Stomach smooth muscle (tissue), 2 donors: Measurements from ENCODE around the gene CACNA2D4.

Experiments
- H3K27ac ChIP-seq: one replicate; pipeline ENCODE4 v1.7.0; 2013; ENCODE audit warnings: mild to moderate bottlenecking, low read length, inconsistent platforms
- H3K27me3 ChIP-seq, 2 donors: one replicate each; pipeline ENCODE4 v1.7.0; 2013; ENCODE audit warnings: low read length in 2 of 2; ENCODE audit not compliant: insufficient read depth in 2 of 2, control insufficient read depth in 1 of 2
- H3K36me3 ChIP-seq, 2 donors: one replicate each; pipeline ENCODE4 v1.7.0; 2013; ENCODE audit warnings: low read length in 2 of 2; ENCODE audit not compliant: control insufficient read depth in 2 of 2, insufficient read depth in 2 of 2
- H3K4me1 ChIP-seq: one replicate; pipeline ENCODE4 v1.7.0; 2013; ENCODE audit warnings: low read length; ENCODE audit not compliant: control insufficient read depth, insufficient read depth
- H3K4me3 ChIP-seq, 2 donors: one replicate each; pipeline ENCODE4 v1.7.0; 2013; ENCODE audit warnings: low read length in 2 of 2
- H3K9ac ChIP-seq, 2 donors: one replicate each; pipeline ENCODE4 v1.7.0; 2013; ENCODE audit warnings: low read length in 2 of 2, mild to moderate bottlenecking in 1 of 2
- H3K9me3 ChIP-seq, 2 donors: one replicate each; pipeline ENCODE4 v1.7.0; 2013; ENCODE audit warnings: low read length in 2 of 2; ENCODE audit not compliant: control insufficient read depth in 2 of 2
- donor health status: healthy.
- donor health status: Pancreatic carcinoma.

The CACNA2D4 gene

DNA sequence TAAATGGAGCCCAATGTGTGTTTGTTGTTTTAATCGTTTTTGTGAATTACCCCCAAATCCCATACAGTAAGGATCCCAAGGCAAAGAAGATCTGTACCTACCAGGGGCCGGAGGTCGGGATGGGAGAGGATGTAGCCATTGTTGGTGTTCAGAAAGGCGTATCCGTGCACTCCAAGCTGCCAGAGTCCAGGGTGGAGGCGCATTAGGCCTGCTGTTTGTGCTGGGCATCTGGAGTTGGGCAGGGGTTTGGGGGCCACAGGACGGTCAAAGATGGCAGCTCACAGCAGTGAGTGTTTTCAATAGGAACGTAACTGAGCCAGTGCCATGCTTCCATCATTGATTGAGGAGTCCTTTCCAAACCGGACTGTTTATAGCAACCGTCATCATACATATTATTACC lies 40.2 kb downstream of the CACNA2D4 start:
- Histone ChIP-seq H3K4me1 (no peaks in the 10 kb centered on the region), H3K27ac (no peak overlapping the region), H3K27me3 (peaks cover 2 to 3% of the 10 kb centered on the region in 2 donors), H3K9me3 (no peaks in the 10 kb centered on the region), H3K9ac (no peak overlapping the region), H3K36me3 (no peaks in the 10 kb centered on the region), H3K4me3 (no peak overlapping the region)

DNA sequence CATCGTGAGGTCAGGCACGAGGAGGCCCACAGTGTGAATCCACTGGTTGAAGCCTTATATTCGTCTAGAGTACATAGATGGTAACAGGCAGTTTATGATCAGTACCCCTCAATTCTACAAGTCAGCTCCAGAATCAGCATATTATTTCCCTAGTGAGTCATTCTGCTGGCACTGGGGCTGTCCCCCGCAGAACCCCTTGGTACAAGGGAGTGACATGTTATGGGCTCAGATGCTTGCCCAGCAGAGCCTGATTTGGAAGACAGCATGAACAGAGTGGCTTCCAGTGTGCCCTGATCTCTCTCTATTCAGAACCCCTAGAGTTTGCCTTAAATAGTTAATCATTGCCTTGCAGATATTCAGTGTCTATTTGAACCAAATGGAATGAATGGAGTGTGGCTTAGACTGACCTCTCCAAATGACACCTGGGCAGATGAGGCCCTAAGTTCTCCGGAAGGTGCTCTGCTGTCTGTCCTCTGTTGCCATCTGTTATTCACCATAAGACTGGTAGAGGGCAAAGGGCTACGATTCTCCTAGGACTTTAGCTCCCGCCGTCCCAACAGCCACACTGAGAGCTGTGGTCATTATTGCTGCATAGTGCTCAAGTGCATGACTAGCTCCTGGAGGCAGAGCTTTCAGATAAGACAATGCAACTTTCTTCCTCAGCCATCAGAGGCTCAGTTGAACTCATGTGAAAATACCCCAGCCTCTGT lies 41.1 kb downstream of the CACNA2D4 start:
- Histone ChIP-seq H3K9ac (no peak overlapping the region), H3K4me3 (no peak overlapping the region), H3K4me1 (no peaks in the 10 kb centered on the region), H3K9me3 (no peaks in the 10 kb centered on the region), H3K27me3 (peaks cover 2 to 3% of the 10 kb centered on the region in 2 donors), H3K36me3 (no peaks in the 10 kb centered on the region), H3K27ac (no peak overlapping the region)

DNA sequence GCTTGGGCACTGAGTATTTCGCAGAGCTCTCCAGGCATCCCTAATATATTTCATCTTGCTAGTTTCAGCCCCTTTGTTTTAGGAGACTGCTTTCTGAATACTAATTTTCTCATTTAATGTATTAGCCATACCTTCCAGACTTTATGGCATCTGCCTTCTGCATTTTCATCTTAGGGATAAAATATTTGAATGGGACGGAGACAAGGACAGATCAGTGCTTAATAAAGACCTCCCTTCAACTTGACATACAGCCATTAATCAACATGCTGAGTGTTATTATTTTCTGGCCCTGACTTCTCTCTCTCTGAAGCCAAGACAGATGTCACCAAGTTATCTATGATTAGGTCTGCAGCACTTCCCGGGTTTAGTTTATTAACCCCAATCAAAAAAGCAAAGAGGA lies 42.4 kb downstream of the CACNA2D4 start:
- H3K9me3 ChIP-seq: no peaks in the 10 kb centered on the region
- no peaks in the 10 kb centered on the region for H3K4me1 ChIP-seq
- no peak overlapping the region for H3K4me3 ChIP-seq
- no peaks in the 10 kb centered on the region for H3K36me3 ChIP-seq
- no peak overlapping the region for H3K27ac ChIP-seq
- H3K27me3 ChIP-seq: peaks cover 2 to 3% of the 10 kb centered on the region in 2 donors
- H3K9ac ChIP-seq: no peak overlapping the region

DNA sequence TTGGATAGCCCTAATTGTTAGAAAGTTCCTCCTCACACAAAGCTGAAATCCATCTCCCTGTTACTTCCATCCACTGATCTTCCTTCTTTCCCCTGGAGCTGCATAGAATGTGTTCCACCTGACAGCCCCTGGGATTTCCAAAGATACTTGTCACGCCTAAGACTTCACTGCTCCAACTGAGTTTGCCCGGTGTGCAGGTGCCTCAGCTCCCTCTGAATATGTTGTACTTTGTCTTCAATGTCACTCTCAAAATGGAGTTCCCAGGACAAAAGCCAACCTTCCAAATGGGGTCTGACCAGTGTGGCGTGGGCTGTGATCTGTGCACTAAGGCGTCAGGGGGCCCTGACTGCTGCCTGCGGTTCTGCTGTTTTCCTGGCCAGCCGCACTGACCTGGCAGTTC lies 42.8 kb downstream of the CACNA2D4 start:
- no peaks in the 10 kb centered on the region for H3K4me1 ChIP-seq
- no peak overlapping the region for H3K9ac ChIP-seq
- H3K9me3 ChIP-seq: no peaks in the 10 kb centered on the region
- H3K4me3 ChIP-seq: no peak overlapping the region
- H3K27ac ChIP-seq: no peak overlapping the region
- peaks cover 2 to 3% of the 10 kb centered on the region in 2 donors for H3K27me3 ChIP-seq
- H3K36me3 ChIP-seq: no peaks in the 10 kb centered on the region

DNA sequence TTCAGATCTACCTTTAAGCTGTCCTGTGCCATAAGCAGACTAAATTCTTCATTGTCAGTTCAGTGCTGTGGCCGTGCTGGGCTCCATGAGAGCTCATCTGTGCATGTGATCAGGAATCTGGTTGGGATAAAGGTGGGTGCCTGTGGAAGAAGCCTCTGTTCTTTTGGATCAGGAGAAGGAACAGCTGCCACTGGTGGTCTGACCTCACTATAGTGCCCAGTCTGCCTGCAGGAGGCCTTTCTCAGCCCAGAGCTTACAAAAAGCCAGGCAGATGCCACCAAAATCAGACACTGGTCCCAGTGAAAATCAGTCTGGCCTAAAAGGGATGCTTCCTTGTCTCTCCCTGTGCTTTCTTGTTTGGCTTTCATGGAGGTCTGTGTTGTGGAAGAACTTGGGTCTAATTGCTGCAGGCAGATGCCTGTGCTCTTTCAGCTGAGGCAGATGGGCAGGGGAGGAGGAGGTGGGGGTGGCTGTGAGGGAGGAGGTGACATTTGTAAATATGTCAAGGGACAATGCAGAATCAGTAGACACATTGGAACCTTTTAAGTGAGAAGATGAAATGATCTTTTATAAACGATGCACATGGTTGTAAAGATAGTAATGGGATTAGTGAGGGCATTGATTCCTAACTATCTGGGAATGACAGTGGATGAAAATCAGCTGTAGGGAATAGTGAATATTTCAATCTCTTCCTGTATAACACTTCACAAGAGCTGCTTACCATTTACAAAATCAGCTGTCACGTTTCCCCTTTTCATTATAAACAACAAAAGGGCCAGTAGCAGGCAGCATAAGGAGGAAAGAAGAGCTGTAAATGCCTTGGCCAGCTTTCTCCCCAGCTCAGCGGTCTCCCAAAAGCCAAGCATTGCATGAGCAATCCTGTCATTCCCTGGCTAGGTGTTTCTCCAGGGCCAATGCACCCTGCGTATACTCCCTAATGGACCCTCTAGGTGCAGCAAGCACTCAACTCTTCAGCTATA lies 44.6 kb downstream of the CACNA2D4 start:
- H3K36me3 ChIP-seq: no peaks in the 10 kb centered on the region
- H3K4me3 ChIP-seq: no peak overlapping the region
- H3K4me1 ChIP-seq: no peaks in the 10 kb centered on the region
- no peak overlapping the region for H3K9ac ChIP-seq
- H3K27me3 ChIP-seq: peaks cover 2 to 5% of the 10 kb centered on the region in 2 donors
- H3K27ac ChIP-seq: no peak overlapping the region
- H3K9me3 ChIP-seq: no peaks in the 10 kb centered on the region

DNA sequence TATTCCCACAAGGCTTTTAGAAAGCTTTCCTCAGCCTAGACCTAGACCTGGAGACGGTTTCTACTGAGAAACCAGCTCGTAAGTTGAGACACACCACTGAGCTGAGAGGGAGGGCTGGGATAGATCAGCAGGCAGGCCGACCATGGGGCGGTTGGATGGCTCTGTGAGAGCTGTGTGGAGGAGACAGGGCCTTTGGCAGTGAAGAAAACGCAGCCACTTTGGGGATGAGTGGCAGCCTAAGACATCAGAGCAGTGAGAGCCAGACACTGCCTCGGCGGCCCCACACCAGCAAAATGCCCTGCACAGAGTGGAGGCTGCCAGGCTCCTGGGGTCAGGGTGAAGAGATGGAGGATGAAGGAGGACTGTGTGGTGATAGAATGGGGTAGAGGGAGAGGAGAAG lies 46.0 kb downstream of the CACNA2D4 start:
- no peak overlapping the region for H3K9ac ChIP-seq
- H3K4me1 ChIP-seq: no peaks in the 10 kb centered on the region
- H3K27ac ChIP-seq: no peak overlapping the region
- H3K4me3 ChIP-seq: no peak overlapping the region
- peaks cover 2 to 5% of the 10 kb centered on the region in 2 donors for H3K27me3 ChIP-seq
- no peaks in the 10 kb centered on the region for H3K36me3 ChIP-seq
- peaks cover 0 to 5% of the 10 kb centered on the region in 2 donors for H3K9me3 ChIP-seq

DNA sequence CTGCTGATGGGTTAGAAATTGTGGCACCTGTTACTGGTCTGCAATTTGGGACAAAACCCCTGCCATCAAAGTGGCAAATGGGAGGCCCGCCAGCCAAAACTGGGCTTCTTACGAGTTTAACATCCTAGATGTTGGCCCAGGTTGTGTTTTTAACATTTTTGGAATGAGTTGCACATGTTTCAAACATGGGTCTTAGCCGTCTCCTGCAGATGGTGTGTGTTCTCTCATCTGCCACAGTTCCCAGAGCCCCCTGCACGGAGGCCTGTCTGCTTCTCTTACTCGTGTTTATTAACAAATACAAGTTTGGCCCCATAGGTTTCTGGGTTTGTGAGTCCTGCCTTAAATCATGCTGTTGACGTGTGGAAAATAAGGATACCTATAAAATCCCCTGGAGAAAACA lies 46.5 kb downstream of the CACNA2D4 start:
- H3K27me3 ChIP-seq: peaks cover 2 to 5% of the 10 kb centered on the region in 2 donors
- no peak overlapping the region for H3K9ac ChIP-seq
- no peaks in the 10 kb centered on the region for H3K36me3 ChIP-seq
- H3K9me3 ChIP-seq: peaks cover 0 to 5% of the 10 kb centered on the region in 2 donors
- no peak overlapping the region for H3K27ac ChIP-seq
- no peak overlapping the region for H3K4me3 ChIP-seq
- no peaks in the 10 kb centered on the region for H3K4me1 ChIP-seq

DNA sequence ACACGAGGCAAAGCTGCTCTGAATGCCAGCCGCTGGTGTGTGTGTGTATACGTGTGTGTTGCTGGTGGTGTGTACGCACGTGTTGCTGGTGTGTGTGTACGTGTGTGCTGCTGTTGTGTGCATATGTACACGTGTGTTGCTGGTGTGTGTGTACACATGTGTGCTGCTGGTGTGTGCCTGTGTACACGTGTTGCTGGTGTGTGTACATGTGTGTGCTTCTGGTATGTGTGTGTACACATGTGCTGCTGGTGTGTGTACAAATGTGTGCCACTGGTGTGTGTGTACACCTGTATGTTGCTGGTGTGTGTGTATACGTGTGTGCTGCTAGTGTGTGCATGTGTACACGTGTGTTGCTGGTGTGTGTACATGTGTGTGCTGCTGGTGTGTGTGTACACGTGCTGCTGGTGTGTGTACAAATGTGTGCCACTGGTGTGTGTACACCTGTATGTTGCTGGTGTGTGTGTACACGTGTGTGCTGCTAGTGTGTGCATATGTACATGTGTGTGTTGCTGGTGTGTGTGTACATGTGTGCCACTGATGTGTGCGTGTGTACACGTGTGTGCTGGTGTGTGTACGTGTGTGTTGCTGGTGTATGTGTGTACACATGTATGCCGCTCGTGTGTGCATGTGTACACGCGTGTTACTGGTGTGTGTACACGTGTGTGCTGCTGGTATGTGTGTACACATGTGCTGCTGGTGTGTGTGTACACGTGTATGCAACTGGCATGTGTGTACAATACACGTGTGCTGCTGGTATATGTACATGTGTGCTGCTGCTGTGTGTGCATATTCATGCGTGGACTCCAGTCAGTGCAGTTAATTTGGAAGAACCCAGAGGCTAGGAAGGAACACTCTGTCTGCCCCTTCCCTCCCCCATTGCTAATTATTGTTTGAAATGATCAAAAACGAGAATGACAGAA lies 47.2 kb downstream of the CACNA2D4 start:
- H3K9me3 ChIP-seq: peaks cover 0 to 5% of the 10 kb centered on the region in 2 donors
- no peaks in the 10 kb centered on the region for H3K4me1 ChIP-seq
- H3K4me3 ChIP-seq: no peak overlapping the region
- H3K27me3 ChIP-seq: peaks cover 0 to 5% of the 10 kb centered on the region in 2 donors
- no peak overlapping the region for H3K9ac ChIP-seq
- H3K36me3 ChIP-seq: no peaks in the 10 kb centered on the region
- H3K27ac ChIP-seq: no peak overlapping the region

DNA sequence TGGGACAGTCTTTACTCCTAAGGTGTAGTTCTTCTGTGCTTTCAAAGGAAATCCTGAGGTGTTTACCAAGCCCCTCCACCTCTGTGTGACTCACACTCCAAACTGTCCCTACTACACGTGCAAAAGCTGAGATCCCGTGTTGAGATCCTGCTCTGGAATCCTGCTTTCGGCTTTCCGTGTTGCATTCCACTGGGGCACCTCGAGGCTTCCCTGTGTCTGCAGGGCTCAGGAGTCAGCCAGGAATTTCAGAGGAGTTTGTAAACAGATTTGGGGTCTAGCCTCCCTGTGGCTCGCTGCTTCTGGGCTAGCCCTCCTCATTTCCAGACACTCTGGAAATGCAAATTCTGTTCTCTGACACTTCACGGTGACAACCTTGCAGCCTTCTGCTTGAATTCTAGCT lies 48.4 kb downstream of the CACNA2D4 start:
- Histone ChIP-seq H3K36me3 (no peaks in the 10 kb centered on the region), H3K9me3 (peaks cover 0 to 5% of the 10 kb centered on the region in 2 donors), H3K27ac (no peak overlapping the region), H3K4me1 (no peaks in the 10 kb centered on the region), H3K4me3 (no peak overlapping the region), H3K27me3 (peaks cover under 1 to 6% of the 10 kb centered on the region in 2 donors), H3K9ac (no peak overlapping the region)

DNA sequence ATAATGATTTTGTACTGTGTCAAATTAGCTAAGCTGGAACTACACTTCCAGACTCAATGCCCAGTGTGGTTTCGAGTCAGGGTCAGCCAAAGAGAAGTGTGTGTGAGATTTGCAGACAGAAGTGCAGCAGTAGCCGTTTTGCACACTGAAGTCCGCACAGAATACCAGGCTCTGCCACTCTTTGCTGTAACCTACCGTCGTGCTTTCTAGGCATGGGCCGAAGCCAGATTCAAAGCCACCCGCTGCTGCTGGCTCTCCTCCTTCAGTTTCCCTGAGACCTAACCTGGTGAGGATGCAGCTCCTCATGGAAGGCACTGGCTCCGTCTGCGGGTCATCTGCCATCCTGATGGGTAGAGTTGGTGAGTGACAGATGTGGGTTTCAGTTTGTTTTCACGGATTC lies 49.3 kb downstream of the CACNA2D4 start:
- Histone ChIP-seq H3K9ac (no peak overlapping the region), H3K36me3 (no peaks in the 10 kb centered on the region), H3K27ac (no peak overlapping the region), H3K27me3 (peaks cover 7 to 14% of the 10 kb centered on the region in 2 donors), H3K4me1 (no peaks in the 10 kb centered on the region), H3K9me3 (peaks cover 0 to 5% of the 10 kb centered on the region in 2 donors), H3K4me3 (no peak overlapping the region)
